HG03457 (cell line): Measurements from ENCODE around the gene P2RX4.
"Not testable (repeated sequence)": the region's sequence is repeated elsewhere in the genome, so short reads cannot be mapped to it uniquely, and the experiment has no call there.

Experiments used
- ATAC-seq: cut with Tn5 transposase; IDR thresholded peaks from one replicate; pipeline ENCODE4 v1.9.1; 2021; ENCODE audit warnings: moderate number of reproducible peaks; ENCODE audit not compliant: unreplicated experiment

The P2RX4 gene

GRCh38 chr12:121218588-121219352 is 8.8 kb downstream of the P2RX4 start:
- ATAC-seq: no peak

GRCh38 chr12:121219353-121219986 is 9.5 kb downstream of the P2RX4 start:
- no peak for ATAC-seq

GRCh38 chr12:121222847-121223246 is 12.9 kb downstream of the P2RX4 start:
- ATAC-seq: no peak

GRCh38 chr12:121223292-121224285 is 13.7 kb downstream of the P2RX4 start:
- no peak for ATAC-seq

GRCh38 chr12:121224591-121224990 is 14.7 kb downstream of the P2RX4 start:
- ATAC-seq: no peak

GRCh38 chr12:121226399-121226798 is 16.5 kb downstream of the P2RX4 start:
- no peak for ATAC-seq

GRCh38 chr12:121226871-121227270 is 16.9 kb downstream of the P2RX4 start:
- not testable (repeated sequence) for ATAC-seq

- ATAC-seq: no peak
Observed at GRCh38 chr12:121227294-121227693, 17.4 kb downstream of the P2RX4 start.

- ATAC-seq: no peak
Observed at GRCh38 chr12:121228919-121229665, 19.2 kb downstream of the P2RX4 start.

- not testable (repeated sequence) for ATAC-seq
Observed at GRCh38 chr12:121229826-121230537, 20.1 kb downstream of the P2RX4 start.

- ATAC-seq: no peak
Observed at GRCh38 chr12:121230538-121230907, 20.6 kb downstream of the P2RX4 start.

- ATAC-seq: no peak
Observed at GRCh38 chr12:121232163-121232562, 22.2 kb downstream of the P2RX4 start.

- no peak for ATAC-seq
Observed at GRCh38 chr12:121232977-121233627, 23.2 kb downstream of the P2RX4 start.

GRCh38 chr12:121233628-121234020 is 23.7 kb downstream of the P2RX4 start:
- no peak for ATAC-seq

- ATAC-seq: no peak
Observed at GRCh38 chr12:121236776-121237175, 26.8 kb downstream of the P2RX4 start.

- ATAC-seq: no peak
Observed at GRCh38 chr12:121237415-121237814, 27.5 kb downstream of the P2RX4 start.

GRCh38 chr12:121238086-121238485 is 28.2 kb downstream of the P2RX4 start:
- ATAC-seq: no peak

GRCh38 chr12:121238604-121239350 is 28.8 kb downstream of the P2RX4 start:
- no peak for ATAC-seq
